GM21390 (cell line): ENCODE data around the gene LSM7.

Experiments
- ATAC-seq: cut with Tn5 transposase; IDR thresholded peaks from one replicate; pipeline ENCODE4 v1.9.1; 2021; ENCODE audit not compliant: unreplicated experiment

LSM7 gene

GRCh38 chr19:2338751-2339643, 10.6 kb upstream of the LSM7 start:
- ATAC-seq: no peak

GRCh38 chr19:2338055-2338615, 9.7 kb upstream of the LSM7 start:
- no peak for ATAC-seq

- no peak for ATAC-seq
Measured at GRCh38 chr19:2337329-2337707, 8.9 kb upstream of the LSM7 start.

- ATAC-seq: no peak
Measured at GRCh38 chr19:2336528-2337328, 8.3 kb upstream of the LSM7 start.

- ATAC-seq: no peak
Measured at GRCh38 chr19:2335848-2336247, 7.5 kb upstream of the LSM7 start.

GRCh38 chr19:2334986-2335846, 6.8 kb upstream of the LSM7 start:
- ATAC-seq: no peak

GRCh38 chr19:2334426-2334825, 6.0 kb upstream of the LSM7 start:
- ATAC-seq: no peak

GRCh38 chr19:2333807-2334211, 5.4 kb upstream of the LSM7 start:
- ATAC-seq: no peak

- no peak for ATAC-seq
Measured at GRCh38 chr19:2333027-2333806, 4.8 kb upstream of the LSM7 start.

GRCh38 chr19:2332341-2333026, 4.1 kb upstream of the LSM7 start:
- no peak for ATAC-seq

- ATAC-seq: no peak
Measured at GRCh38 chr19:2331601-2332246, 3.3 kb upstream of the LSM7 start.

- ATAC-seq: no peak
Measured at GRCh38 chr19:2330632-2331284, 2.4 kb upstream of the LSM7 start.

- ATAC-seq: no peak
Measured at GRCh38 chr19:2330255-2330631, 1.9 kb upstream of the LSM7 start.

- ATAC-seq: no peak
Measured at GRCh38 chr19:2329501-2329916, 1.1 kb upstream of the LSM7 start.

GRCh38 chr19:2329149-2329478, 728 bp upstream of the LSM7 start:
- ATAC-seq: no peak

GRCh38 chr19:2327773-2328400, 499 bp downstream of the LSM7 start:
- ATAC-seq: no peak

GRCh38 chr19:2326699-2327360, 1.6 kb downstream of the LSM7 start:
- ATAC-seq: no peak
